SKM-1 (cell line): ENCODE data around the gene SARDH.
"Not testable (repeated sequence)": the region's sequence is repeated elsewhere in the genome, so short reads cannot be mapped to it uniquely, and the experiment has no call there.

Experiments
- DNase-seq: peaks from one replicate; lab custom pipeline; 2025; ENCODE audit not compliant: unreplicated experiment; lab: John Stamatoyannopoulos, UW

Gene SARDH

GRCh38 chr9:133777068-133777791, 39.1 kb upstream of the SARDH start:
- DNase-seq = no peak

GRCh38 chr9:133775951-133776905, 38.1 kb upstream of the SARDH start:
- DNase-seq = no peak

DNA sequence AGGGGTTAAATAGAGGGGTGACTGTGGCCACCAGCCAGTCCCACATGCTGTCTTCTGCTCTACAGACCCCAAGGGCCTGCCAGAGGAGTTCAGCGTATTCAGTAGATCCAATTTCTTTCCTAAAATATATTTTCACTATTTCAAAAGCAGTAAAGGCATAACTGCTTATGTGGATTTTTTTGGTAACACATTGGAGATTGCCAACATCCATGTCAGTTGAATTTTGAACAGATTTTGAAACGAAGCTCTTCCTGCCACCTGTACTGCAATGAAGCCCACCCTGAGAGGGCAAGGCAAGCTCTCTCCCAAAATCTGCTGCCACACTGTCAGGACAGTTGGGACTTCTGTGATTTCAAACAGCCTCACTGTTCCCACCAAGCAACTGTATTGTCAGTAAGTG, 37.1 kb upstream of the SARDH start:
- DNase-seq = no peak

- no peak for DNase-seq
Measured at GRCh38 chr9:133774799-133775198, 36.6 kb upstream of the SARDH start.

- DNase-seq = no peak
Measured at GRCh38 chr9:133773889-133774655, 35.9 kb upstream of the SARDH start.

DNA sequence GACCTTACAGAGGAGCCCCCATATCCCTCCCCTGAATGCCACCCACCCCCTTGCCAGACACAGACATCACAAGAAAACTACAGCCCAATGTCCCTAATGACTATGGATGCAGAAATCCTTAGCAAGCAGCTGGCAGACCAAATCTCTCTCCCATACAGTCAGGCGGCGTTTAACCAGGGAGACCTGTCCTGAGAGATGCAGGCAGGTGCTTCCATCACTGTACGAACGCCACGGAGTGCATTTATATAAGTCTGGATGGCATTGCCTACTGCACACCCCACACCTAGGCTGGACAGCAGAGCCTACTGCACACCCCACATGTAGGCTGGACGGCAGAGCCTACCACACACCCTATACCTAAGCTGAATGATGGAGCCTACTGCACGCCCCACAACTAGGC, 34.4 kb upstream of the SARDH start:
- no peak for DNase-seq

DNA sequence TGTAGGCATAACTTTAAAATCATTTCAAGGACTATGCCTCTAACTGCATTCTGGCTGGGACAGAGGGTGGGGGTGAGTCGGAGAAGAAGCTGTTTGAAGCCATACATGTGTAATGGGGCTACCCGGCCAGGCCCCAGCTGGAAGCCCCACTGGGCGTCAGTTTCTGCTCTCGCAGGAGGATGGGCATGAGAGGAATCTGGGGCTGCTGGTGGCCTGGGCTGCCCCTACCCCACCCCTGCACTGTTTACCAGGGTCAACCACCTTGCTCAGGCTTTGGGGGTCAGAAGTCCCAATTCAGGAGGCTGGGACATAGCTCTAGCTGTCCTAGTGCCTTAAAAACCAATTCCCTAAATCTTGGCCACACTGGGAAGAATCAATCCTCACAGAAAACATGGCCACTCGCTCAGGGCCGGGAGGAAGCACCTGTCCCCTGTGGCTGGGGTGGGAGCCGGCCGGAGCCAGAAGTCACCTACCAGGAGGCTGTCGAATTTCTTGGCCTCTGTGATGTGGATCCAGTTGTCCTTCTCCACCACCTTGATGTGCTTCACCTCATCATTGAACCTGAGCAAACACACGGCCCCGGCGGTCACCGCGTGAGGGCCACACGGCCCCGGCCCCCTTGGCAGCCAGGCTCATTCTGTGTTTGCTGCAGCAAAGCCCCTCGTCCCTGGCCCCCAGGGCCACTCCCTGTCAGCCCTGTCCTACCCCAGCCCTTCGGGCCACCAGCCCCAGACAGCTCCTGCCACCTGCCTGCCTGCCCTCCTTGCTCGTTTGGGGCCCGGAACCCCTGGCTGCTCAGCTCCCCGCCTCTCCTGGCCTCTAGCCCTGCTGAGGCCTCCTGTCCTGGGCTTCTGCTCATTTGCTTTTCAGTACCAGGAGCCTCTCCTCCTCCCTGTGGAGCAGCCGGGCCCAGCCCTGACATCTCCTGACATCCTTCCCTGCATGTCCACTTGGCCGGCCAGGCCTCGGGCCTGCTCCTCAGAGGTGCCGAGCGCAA, 33.6 kb upstream of the SARDH start:
- no peak for DNase-seq

- no peak for DNase-seq
Measured at GRCh38 chr9:133770076-133770777, 32.1 kb upstream of the SARDH start.

- DNase-seq = no peak
Measured at GRCh38 chr9:133769511-133770075, 31.4 kb upstream of the SARDH start.

- DNase-seq = no peak
Measured at GRCh38 chr9:133768859-133769510, 30.8 kb upstream of the SARDH start.

DNA sequence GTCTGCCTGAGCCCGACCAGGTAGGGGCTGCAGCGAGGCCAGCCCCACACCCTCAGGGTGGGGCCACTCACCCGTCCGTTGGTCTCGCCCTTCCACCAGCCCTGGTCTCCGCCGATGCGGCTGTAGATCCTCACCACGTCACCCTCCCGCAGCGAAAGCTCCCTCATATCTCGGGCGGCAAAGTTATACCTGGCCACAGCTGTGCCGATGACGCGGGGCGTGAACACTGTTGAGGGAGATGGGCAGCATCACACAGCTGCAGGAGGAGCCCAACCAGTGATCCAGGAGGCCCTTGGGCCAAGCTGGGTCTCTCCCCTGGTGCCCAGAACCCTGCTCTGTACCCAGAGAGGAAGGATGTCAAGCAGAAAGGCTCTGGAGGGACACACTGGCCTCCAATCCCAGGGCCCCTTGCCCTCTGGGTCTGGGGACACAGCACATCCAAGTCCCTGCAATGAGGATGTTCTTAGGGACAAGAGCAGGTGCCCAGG, 30.3 kb upstream of the SARDH start:
- no peak for DNase-seq

- no peak for DNase-seq
Measured at GRCh38 chr9:133767625-133768024, 29.5 kb upstream of the SARDH start.

DNA sequence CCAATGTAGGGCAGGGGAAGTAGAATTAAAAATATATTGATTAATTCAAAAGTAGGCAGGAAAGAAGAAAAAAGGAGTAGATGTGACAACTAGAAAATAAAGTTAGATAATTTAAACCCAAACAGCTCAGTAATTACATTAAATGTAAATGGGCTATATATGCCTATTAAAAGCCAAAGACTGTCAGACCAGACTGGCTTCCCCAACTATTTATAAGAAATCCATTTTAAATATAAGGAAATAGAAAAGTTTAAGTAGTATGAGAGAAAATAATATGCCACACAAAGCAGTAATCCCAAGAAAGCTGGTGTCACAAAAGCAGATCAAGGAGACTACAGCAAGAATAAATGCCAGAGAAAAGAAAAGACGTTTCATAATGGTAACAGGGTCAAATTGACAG, 28.9 kb upstream of the SARDH start:
- DNase-seq = no peak

GRCh38 chr9:133766234-133766633, 28.1 kb upstream of the SARDH start:
- DNase-seq = not testable (repeated sequence)

GRCh38 chr9:133763272-133764183, 25.4 kb upstream of the SARDH start:
- DNase-seq = no peak

- DNase-seq = no peak
Measured at GRCh38 chr9:133762488-133763271, 24.5 kb upstream of the SARDH start.
